Lower leg skin (tissue), 3 donors: ENCODE measurements around the gene TENT4B.

Experiments used
- POLR2A ChIP-seq, 2 donors: fragments of 450-650 bp; IDR thresholded peaks; one replicate each; pipeline ENCODE4 v1.6.1; 2016 to 2017; ENCODE audit warnings: antibody characterized with exemption in 2 of 2, mild to moderate bottlenecking in 1 of 2, moderate library complexity in 1 of 2
- TF ChIP-seq, protein P1 (sequence below), 3 donors: fragments of 450-650 bp; IDR thresholded peaks; one replicate each; pipeline ENCODE4 v1.5.1; 2016; ENCODE audit warnings: antibody characterized with exemption in 3 of 3, mild to moderate bottlenecking in 3 of 3, moderate library complexity in 2 of 3

DNA sequence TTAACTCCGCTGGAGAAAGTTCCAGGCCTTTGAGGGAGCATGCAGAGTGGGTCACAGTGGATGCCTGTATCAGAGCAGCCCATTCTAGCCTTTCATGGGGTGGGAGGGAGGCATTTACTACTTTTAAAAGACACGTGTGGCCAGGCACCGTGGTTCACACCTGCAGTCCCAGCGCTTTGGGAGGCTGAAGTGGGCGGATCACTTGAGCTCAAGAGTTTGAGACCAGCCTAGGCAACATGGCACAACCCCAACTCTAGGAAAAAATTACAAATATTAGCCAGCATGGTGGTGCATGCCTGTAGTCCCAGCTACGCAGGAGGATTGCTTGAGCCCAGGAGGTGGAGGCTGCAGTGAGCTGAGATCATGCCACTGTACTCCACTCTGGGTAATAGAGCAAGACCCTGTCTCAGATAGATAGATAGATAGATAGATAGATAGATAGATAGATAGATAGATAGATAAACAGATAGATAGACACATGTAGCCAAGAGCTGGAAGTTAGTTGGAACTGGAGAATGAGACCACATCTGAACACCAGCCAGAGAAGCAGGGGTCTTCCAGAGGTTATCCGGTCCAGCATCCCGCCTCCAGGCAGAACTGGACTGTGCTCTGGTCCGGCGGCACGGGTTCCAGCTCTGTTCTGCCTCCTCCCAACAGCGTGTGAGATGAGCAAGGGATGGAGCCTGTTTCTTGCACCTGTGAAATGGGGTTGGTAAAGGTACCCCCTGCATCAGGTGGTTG lies 116.8 kb downstream of the TENT4B start:
- TF ChIP-seq, protein P1, sequence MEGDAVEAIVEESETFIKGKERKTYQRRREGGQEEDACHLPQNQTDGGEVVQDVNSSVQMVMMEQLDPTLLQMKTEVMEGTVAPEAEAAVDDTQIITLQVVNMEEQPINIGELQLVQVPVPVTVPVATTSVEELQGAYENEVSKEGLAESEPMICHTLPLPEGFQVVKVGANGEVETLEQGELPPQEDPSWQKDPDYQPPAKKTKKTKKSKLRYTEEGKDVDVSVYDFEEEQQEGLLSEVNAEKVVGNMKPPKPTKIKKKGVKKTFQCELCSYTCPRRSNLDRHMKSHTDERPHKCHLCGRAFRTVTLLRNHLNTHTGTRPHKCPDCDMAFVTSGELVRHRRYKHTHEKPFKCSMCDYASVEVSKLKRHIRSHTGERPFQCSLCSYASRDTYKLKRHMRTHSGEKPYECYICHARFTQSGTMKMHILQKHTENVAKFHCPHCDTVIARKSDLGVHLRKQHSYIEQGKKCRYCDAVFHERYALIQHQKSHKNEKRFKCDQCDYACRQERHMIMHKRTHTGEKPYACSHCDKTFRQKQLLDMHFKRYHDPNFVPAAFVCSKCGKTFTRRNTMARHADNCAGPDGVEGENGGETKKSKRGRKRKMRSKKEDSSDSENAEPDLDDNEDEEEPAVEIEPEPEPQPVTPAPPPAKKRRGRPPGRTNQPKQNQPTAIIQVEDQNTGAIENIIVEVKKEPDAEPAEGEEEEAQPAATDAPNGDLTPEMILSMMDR (IDR thresholded peaks at IDR 0.05): no peak
- no peak for TF ChIP-seq POLR2A (IDR thresholded peaks at IDR 0.05)
